Activated CD8-positive, alpha-beta memory T cell treated with anti-CD3 and anti-CD28 coated beads for 36 hours (primary cell): ENCODE results near the gene PPL. TPM values are rescaled to one million over a fixed set of nuclear protein-coding genes. Genes with fewer than 3 reads are reported as not detected.
"Not testable (repeated sequence)": the region's sequence is repeated elsewhere in the genome, so short reads cannot be mapped to it uniquely, and the experiment has no call there.

Experiments used
- CTCF ChIA-PET: fragments of 350-600 bp; sonication (Branson Sonifier 250); formaldehyde crosslinking; loops from one replicate; lab custom pipeline; 2021; ENCODE audit warnings: antibody characterized with exemption; lab: Charles Lee
- POLR2A ChIA-PET: fragments of 350-600 bp; sonication (Branson Sonifier 250); formaldehyde crosslinking; loops from one replicate; lab custom pipeline; 2021; ENCODE audit warnings: antibody characterized with exemption; lab: Charles Lee
- total RNA-seq, 2 experiments: library from RNA; stranded (reverse); gene quantifications; one replicate each; pipeline ENCODE4 v1.2.3, GENCODE V29; 2021

PPL gene
- total RNA-seq, 2 experiments from 2014 or later = not detected

DNA sequence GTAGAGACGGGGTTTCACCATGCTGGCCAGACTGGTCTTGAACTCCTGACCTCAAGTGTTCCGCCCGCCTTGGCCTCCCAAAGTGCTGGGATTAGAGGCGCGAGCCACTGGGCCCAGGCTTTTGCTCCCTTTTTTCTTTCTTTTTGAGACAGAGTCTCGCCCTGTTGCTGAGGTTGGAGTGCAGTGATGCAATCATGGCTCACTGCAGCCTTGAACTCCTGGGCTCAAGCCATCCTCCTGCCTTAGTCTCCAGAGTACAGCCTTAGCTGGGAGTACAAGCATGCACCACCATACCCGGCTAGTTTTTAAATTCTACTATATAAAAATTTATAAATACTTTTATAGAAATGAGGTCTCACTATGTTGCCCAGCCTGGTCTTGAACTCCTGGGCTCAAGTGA is 26.6 kb upstream of the PPL start:
- CTCF ChIA-PET = interaction anchor here (0.6 kb wide), 1 partner anchor 224 kb away, joined by 3 read pairs; no protein-coding TSS in a partner anchor
- POLR2A ChIA-PET = not testable (repeated sequence)

DNA sequence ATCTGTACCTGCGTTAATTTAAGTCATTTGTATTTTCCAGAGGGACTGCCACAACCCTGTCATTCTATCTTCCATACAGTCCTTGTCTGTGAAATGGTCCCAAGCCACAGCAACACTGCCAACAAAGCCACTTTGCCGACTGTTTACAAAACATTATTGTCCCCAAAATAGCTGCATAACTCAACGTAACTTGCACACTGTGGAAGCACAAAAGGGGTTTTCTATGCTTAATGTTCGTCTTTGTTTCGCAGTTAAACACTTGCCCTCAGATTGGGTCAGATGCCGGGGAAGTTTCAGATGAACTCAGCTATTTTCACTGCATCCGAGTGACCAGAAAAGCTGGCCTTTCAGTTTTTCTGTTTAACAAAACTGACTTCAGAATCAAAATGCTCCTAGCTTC is 25.8 kb upstream of the PPL start:
- ChIA-PET CTCF (no interaction called here), POLR2A (no interaction called here)

DNA sequence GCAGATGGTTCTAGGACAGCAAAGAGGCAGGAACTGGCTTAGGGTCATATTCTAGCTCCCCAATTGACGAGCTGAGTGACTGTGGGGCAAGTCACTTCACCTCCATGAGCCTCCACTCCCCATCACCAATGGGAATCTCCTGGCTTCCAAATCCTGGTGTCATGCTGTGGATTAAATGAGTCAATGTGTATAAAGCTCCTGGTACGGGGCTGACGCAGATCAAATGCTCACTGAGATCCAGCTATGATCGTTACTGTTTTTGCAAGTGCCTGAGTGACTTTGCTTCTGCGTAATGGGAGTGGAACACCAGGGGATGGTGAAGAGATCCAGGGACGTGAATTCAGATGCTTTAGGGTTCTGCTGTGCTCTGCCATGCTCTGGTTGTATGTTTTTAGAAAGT is 23.6 kb upstream of the PPL start:
- ChIA-PET POLR2A (no interaction called here), CTCF (no interaction called here)

DNA sequence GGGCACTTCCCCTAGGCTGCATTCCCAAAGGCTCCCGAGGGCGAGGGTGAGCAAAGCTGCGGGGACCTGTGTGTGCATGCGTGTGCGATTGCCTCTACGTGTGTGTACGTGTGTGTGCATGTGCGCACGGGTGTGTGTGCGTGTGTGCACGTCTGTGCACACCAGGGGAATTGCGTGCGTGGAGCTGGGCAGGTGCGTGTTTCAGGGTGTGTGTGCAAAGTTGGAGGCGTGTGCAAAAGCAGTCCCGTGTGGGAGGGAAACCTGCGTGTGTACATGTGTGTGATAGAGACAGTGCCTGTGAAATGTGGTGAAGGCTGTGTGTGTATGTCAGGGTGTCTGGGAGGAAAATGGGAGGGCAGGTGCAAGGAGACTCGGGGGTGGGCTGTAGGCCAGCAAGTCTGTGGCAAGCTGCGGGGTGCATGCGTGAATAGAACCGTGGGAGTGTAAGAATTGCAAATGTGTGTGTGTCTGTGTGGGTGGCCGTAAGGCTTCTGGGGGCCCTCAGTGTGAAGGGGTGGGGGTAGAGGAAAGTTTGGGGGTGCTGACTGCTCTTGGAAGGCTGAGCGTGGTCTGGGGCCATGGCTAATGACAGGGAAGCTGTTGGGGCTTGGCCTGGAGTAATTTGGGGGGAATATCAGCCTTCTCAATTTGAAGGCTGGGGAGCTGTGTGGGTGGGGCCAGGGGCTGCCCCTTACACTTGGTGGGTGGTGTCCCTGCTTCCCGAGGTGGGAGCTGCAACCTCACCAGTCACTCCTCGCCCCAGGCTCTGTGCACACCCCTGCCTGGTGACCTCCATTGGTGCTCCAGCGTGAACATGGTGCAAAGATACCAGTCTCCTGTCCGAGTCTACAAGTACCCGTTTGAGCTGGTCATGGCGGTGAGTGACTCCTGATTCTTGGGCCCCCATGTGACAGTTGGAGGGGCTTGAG is 21.8 kb upstream of the PPL start:
- POLR2A ChIA-PET = interaction anchor here (0.5 kb wide), 1 partner anchor 15 kb away, joined by 4 read pairs; no protein-coding TSS in a partner anchor
- CTCF ChIA-PET = interaction anchor here (0.5 kb wide), 1 partner anchor 331 kb away, joined by 3 read pairs; no protein-coding TSS in a partner anchor

DNA sequence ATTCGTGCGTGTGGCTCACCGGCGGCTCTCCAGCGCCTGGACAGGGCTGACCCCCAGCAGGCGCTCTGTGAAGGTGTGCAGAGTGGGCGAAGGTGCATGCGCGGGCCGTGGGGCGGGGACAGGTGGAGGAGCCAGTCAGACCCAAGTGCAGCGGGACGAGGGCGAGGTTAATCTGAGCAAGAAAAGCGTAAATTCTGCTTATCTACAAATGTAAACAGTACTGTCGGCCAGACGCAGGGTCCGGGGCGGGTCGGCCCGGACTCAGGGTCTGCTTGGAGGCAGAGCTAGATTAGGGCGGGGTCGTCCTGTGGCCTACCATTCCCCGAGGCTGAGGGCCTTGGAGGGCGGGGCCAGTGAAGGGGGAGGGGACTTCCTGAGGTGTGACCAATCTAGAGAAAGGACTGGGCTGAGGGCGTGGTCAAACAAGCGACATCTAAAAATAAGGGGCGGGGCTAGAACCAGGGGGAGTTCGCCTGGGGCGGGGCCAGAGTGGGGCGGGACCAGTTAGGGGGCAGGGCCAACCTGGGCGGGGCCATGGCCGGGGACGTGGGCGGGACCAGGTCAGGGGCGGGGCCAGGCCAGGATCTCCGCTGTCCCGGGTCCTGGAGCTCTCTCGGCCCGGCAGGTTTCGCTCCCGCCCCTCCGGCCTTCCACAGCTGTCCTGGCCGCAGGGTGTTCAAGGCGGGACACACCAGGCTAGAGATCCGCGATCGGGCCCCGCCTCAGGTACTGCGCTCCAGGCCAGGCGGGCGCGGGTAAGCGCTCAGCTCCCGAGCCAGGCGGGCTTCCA is 21.0 kb upstream of the PPL start, which contains the start of gene SEC14L5:
Gene SEC14L5, plus strand, starts transcription at position 611 of the 790 bp plus-strand sequence. CDS start 994 bp downstream, outside the sequence.
- ChIA-PET CTCF (interaction anchor here (0.5 kb wide), 1 partner anchor 330 kb away, joined by 3 read pairs; no protein-coding TSS in a partner anchor), POLR2A (interaction anchor here (0.5 kb wide), 1 partner anchor 16 kb away, joined by 4 read pairs; no protein-coding TSS in a partner anchor)

DNA sequence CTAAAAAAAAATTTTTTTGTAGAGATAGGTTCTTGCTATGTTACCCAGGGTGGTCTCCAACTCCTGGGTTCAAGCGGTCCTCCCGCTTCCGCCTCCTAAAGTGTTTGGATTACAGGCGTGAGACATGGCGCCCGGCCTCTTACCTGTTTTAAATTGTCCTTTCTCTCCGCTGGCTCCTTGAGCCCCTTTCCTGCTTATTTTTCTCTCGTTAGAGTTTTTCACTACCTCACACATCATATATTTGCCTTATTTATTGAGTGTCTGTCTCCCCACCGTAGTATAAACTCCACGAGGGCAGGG is 20.4 kb upstream of the PPL start:
- POLR2A ChIA-PET = interaction anchor here (0.7 kb wide), 1 partner anchor 541 kb away, joined by 7 read pairs; no protein-coding TSS in a partner anchor
- CTCF ChIA-PET = interaction anchor here (0.7 to 1.4 kb wide), 3 partner anchors 132 to 264 kb away, joined by 3 to 4 read pairs (median 3); partner anchors contain the start of gene NUDT16L1

DNA sequence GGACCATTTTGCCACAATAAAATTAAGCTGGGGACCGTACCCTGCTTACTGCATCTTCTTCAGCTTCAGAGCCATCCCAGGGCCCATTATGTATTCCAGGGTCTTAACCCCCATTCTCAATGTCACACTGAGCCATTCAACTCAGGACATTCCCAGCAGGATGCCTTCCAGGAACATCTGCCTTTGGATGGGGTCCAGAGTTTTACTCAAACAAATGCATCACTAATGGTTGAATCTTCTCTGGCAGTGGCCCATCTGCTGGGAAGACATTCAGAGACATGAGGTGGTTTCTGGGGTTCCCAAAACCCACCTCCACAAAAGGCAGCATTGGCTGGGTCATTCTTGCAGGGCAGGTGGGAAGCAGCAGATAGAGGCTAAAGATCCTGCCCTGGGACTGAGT is 17.8 kb upstream of the PPL start:
- ChIA-PET CTCF (no interaction called here), POLR2A (no interaction called here)

DNA sequence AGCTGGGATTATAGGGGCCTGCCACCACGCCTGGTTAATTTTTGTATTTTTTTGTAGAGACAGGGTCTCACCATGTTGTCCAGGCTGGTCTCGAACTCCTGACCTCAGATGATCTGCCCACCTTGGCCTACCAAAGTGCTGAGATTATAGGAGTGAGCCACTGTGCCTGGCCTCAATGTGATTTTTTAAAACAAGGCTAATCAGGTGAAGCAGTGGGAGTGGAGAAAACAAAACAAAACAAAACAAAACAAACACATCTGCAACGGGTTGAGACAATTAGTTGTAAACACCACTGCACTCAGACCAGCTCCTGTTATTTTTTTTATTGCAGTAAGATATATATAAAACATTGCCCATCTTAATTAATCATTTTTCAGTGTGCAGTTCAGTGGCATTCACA is 14.6 kb upstream of the PPL start:
- CTCF ChIA-PET, POLR2A ChIA-PET: not testable (repeated sequence)

DNA sequence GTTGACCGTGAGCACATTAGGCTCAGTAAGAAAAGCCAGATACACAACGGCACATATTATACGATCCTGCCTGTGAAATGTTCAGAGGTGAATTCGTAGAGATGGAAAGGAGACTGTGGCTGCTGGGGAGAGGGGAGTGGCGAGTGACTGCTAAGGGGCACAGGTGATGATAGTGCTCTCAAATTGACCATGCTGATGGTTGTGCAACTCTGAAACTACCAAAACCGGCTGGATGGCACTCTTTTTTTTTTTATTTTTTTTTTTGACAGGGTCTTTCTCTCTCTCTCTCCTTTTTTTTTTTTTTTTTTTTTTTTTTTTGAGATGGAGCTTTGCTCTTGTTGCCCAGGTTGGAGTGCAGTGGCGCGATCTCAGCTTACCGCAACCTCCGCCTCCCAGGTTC is 13.0 kb upstream of the PPL start:
- POLR2A ChIA-PET = no interaction called here

DNA sequence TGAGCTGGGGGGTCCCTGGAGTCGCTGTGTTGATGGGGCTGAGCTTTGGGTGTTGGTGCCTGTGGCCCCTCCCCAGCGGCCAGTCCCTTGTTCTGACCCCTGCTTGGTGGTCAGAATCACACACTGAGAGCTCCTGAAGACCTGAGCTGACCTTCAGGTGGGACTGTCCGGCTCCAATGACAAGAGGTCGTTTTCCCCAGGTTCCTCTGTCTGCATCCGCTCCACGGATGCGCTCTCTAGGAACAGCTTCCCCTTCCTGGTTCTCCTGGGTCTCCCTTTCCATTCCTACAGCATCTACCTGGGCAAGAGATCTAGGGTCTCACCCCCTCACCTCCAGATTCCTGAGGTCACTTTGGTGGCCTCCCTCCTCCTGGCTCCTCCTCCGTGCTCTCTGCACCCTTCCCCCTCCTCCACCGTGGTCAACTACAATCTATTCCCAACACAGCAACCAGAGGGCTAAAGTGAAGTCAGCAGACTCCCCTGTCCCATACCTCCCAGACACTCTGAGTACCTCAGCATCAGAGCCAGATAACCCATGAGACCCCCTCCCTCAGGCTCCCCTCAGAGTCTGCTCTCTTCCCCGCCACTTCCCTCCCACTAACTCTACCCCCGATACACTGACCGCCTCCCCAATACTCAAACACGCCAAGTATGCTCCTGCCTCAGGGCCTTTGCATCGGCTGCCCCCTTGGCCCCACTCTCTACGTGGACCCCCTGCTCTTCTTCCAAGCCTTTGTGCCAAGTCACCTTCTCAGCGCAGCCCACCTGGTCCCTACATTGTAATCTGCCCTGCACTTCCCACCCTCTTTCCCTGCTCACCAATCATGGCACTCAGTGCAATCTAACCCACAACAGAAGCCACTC is 12.2 kb upstream of the PPL start:
- ChIA-PET CTCF (no interaction called here), POLR2A (no interaction called here)

More for the DNA sequence above, 13.0 kb upstream of the PPL start:
- CTCF ChIA-PET = no interaction called here

DNA sequence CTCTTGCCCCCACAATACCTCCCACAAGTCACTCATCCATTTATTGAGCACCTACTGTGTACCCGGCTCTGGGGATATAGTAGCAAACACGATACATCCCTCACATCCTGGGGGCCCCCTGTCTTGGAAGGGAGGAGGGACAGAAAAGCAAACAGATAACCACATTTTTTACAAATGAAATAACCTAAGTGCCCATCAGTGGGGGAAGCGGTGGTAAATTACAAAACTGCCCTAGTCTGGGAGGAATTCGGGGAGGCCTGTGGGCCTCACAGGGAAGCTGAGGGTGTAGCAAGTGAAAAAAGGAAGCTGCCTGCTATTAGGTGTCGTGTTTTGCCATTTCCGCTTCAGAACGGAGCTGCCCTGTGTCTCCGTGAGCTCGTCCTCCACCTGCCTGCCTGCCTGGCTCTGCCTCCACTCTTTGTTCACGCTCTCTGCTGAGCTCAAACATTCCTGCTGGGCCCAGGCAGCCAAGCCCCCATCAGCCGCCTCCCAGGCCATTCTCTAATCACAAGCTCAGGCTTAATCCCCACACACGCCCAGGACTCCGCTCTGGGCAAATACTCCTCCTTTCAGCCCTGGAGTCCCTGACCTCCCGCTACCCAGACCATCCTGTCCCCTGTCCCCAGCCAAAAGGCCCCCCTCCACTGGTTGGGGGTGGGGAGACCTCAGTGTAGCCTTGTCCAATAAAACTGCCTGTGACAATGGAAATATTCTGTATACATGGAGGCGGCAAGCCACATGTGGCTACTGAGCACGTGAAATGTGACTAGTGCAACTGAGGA is 11.0 kb upstream of the PPL start:
- ChIA-PET POLR2A (no interaction called here), CTCF (interaction anchor here (0.5 to 0.9 kb wide), 2 partner anchors 8 to 135 kb away, joined by 3 to 4 read pairs; no protein-coding TSS in a partner anchor)

DNA sequence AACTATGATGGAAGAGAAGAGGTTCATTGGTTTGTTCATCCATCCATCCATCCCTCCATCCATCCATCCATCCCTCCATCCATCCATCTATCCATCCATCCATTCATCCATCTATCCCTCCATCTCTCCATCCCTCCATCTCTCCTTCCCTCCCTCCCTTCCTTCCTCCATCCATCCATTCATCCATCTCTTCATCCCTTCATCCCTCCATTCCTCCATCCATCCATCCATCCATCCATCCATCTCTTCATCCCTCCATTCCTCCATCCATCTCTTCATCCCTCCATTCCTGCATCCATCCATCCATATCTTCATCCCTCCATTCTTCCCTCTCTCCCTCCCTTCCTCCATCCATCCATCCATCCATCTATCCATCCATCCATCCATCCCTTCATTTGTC is 10.0 kb upstream of the PPL start:
- CTCF ChIA-PET = no interaction called here
- POLR2A ChIA-PET = no interaction called here

DNA sequence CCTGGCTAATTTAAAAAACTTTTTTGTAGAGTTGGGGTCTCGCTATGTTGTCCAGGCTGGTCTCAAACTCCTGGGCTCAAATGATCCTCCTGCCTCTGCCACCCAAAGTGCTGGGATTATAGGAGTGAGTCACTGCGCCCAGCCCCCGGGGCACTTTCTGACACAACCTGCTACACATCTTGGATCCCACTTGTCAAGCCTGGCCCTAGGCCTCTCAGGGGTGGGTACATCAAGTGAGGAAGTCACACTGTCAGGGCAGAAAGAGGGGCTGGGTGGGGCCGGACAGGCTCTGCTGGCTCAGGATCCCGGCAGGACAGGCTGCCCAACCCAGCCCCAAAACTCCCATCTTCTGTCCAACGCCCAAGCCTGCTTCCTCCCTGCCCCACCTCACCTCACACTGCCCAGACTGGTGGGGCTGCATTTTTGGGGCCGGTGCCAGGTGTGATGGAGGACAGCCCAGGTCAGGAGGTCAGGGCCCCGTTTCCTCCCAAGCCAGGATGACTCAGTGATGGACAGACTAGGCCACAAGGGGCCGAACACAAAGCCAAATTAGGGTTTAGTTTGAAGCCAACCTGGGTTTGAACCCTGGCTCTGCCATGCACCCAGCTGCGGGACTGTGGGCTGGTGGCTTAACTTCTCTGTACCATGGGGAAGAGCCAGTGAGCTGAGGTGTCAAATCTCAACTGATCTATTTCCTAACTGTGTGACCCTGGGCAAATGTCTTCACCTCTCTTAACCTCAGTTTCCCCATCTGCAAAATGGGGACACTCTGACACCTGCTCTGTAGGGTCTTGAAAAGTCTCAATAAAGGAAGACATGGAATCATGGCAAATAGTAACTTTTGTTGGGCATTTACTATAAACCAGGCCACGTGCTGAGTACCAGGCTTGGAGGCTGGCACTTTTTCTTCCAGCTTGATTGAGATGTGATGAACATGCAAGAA is 8.9 kb upstream of the PPL start:
- ChIA-PET POLR2A (no interaction called here), CTCF (no interaction called here)

DNA sequence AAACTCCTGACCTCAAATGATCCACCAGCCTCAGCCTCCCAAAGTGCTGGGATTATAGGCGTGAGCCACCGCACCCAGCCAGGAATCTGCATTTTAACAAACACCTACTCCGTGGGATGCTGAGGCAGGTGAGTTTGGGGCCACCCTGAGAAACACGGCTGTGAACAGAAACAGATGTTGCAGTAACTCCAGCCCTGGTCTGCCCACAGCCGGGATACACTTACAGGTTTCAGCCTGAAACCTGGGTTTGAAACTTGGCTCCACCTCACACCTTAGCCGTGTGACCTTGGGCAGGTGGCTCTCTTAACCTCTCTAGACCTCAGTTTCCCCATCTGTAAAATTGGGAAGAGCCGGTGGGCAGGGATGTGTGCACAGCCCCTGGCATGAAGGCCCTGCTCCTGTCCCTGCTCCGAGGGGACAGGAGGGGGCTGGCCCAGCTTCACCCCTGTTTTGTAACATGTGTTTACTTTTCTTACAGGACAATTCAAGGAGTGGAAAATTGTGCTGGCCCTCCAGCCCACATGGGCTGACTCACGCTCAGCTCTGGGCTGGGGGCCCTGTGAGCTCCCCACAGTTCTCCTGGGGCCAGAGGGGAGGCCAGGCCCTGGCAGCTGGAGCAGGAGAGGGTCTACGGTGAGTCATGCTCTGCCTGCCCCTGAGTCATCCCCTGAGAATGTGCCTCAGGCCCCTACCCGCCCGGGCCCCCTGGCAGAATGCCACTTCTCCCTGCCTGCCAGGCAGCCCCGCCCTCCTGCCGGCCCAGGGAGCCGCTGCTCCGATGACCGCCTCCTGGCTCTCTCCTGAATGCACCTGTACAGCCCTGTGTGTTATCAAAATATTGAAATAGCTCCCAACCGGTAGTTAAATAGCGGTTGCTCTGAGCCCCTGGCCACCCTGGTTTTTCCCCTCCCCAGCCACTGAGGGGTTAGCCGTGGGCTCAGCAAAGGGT is 7.7 kb upstream of the PPL start:
- CTCF ChIA-PET = no interaction called here
- POLR2A ChIA-PET = no interaction called here

DNA sequence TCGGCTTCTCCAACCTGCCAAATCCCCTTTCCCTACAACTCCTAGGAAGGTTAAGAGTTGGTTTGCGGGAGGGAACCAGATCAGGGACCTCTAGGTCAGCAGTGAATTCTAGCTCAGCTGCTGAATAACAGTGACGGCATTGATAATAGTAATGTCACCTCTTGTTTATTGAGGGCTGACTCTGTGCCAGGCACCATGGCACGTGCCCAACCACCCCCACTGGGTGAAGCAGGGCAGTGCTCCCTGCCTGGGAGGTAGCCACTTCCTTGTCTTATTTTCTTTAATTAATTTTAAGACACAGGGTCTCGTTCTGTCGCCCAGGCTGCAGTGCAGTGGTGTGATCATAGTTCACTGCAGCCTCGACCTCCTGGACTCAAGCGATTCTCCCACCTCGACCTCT is 5.5 kb upstream of the PPL start:
- CTCF ChIA-PET = interaction anchor here (0.8 kb wide), 1 partner anchor 13 kb away, joined by 3 read pairs; no protein-coding TSS in a partner anchor
- POLR2A ChIA-PET = interaction anchor here (0.6 kb wide), 1 partner anchor 647 kb away, joined by 5 read pairs; no protein-coding TSS in a partner anchor

DNA sequence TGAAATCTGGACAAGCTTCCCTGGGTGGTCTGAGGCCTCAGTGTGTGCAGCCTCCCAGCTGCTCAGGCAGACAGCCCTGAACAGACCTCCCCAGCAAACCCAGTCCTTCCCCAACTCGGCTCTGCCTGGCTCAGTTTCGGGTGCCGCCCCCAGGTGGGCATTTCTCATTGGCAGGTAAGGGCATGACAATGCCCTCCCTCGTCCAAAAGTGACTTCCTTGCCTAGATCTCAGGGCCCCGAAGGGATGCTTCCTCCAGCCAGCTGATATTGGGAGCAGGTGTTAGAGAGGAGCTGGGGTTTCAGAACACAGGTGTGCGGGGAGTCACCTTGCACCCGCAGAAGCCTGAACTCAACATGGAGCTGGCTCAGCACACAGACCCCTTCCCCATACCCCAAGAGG is 3.8 kb upstream of the PPL start:
- ChIA-PET POLR2A (no interaction called here), CTCF (no interaction called here)
